Ectodermal cell (in vitro differentiated cells): Measurements from ENCODE around the gene CASP12.

Experiments used
- H3K27ac ChIP-seq: 2 replicates; pipeline ENCODE4 v1.7.0; 2013; ENCODE audit warnings: mild to moderate bottlenecking, low read depth, low read length; ENCODE audit not compliant: insufficient read depth, poor library complexity, severe bottlenecking
- H3K27me3 ChIP-seq: 2 replicates; pipeline ENCODE4 v1.7.0; 2013; ENCODE audit warnings: mild to moderate bottlenecking, low read length; ENCODE audit not compliant: insufficient read depth, control insufficient read depth, poor library complexity, severe bottlenecking
- H3K36me3 ChIP-seq: one replicate; pipeline ENCODE4 v1.7.0; 2013; ENCODE audit warnings: low read length; ENCODE audit not compliant: control insufficient read depth, insufficient read depth
- H3K4me1 ChIP-seq: one replicate; pipeline ENCODE4 v1.7.0; 2013; ENCODE audit warnings: low read length; ENCODE audit not compliant: control insufficient read depth, insufficient read depth
- H3K4me3 ChIP-seq: 2 replicates; pipeline ENCODE4 v1.7.0; 2013; ENCODE audit warnings: low read depth, low read length, control low read depth; ENCODE audit not compliant: insufficient read depth
- H3K9me3 ChIP-seq: 2 replicates; pipeline ENCODE4 v1.7.0; 2013; ENCODE audit warnings: mild to moderate bottlenecking, low read length, moderate library complexity; ENCODE audit not compliant: control insufficient read depth
- WGBS, 2 experiments: methylation state at CpG; one replicate each; pipeline ENCODE4 v1.1.7; 2013; ENCODE audit warnings: missing lambda C conversion rate in 2 of 2; 5-methylcytosine and 5-hydroxymethylcytosine counted together

CASP12 gene

GRCh38 chr11:104918113-104918824, 20.0 kb upstream of the CASP12 start:
- no peaks in the 10 kb centered on the region for H3K27me3 ChIP-seq
- no peak overlapping the region for H3K27ac ChIP-seq
- H3K4me3 ChIP-seq, result no peak overlapping the region
- no peaks in the 10 kb centered on the region for H3K36me3 ChIP-seq
- no peaks in the 10 kb centered on the region for H3K4me1 ChIP-seq
- WGBS, 2 experiments, result 89 to 90% methylated on average over 5 to 6 of the region's 6 CpGs
- no peaks in the 10 kb centered on the region for H3K9me3 ChIP-seq

- H3K4me3 ChIP-seq, result no peak overlapping the region
- H3K27me3 ChIP-seq, result no peaks in the 10 kb centered on the region
- WGBS, 2 experiments, result 92 to 98% methylated on average over 3 of the region's 4 CpGs
- no peaks in the 10 kb centered on the region for H3K9me3 ChIP-seq
- no peak overlapping the region for H3K27ac ChIP-seq
- H3K36me3 ChIP-seq, result no peaks in the 10 kb centered on the region
- H3K4me1 ChIP-seq, result no peaks in the 10 kb centered on the region
Observed at GRCh38 chr11:104917271-104918112, 19.2 kb upstream of the CASP12 start.

- Histone ChIP-seq H3K27me3 (no peaks in the 10 kb centered on the region), H3K4me1 (no peaks in the 10 kb centered on the region), H3K36me3 (no peaks in the 10 kb centered on the region), H3K27ac (no peak overlapping the region), H3K4me3 (no peak overlapping the region), H3K9me3 (no peaks in the 10 kb centered on the region)
Observed at GRCh38 chr11:104916442-104916841, 18.2 kb upstream of the CASP12 start.

GRCh38 chr11:104912102-104912501, 13.8 kb upstream of the CASP12 start:
- Histone ChIP-seq H3K9me3 (no peaks in the 10 kb centered on the region), H3K27me3 (no peaks in the 10 kb centered on the region), H3K4me1 (no peaks in the 10 kb centered on the region), H3K27ac (no peak overlapping the region), H3K36me3 (no peaks in the 10 kb centered on the region), H3K4me3 (no peak overlapping the region)
- 91 to 96% methylated on average over 3 of the region's 3 CpGs for WGBS, 2 experiments

GRCh38 chr11:104908186-104908531, 9.9 kb upstream of the CASP12 start:
- Histone ChIP-seq H3K27ac (no peak overlapping the region), H3K36me3 (no peaks in the 10 kb centered on the region), H3K27me3 (no peaks in the 10 kb centered on the region), H3K9me3 (no peaks in the 10 kb centered on the region), H3K4me1 (no peaks in the 10 kb centered on the region), H3K4me3 (no peak overlapping the region)
- WGBS, 2 experiments, result 87 to 90% methylated on average over 3 of the region's 3 CpGs

GRCh38 chr11:104907521-104908185, 9.4 kb upstream of the CASP12 start:
- H3K36me3 ChIP-seq, result no peaks in the 10 kb centered on the region
- H3K4me3 ChIP-seq, result no peak overlapping the region
- no peaks in the 10 kb centered on the region for H3K27me3 ChIP-seq
- 80 to 81% methylated on average over 6 of the region's 7 CpGs for WGBS, 2 experiments
- no peaks in the 10 kb centered on the region for H3K4me1 ChIP-seq
- no peaks in the 10 kb centered on the region for H3K9me3 ChIP-seq
- no peak overlapping the region for H3K27ac ChIP-seq

GRCh38 chr11:104905271-104905670, 7.0 kb upstream of the CASP12 start:
- Histone ChIP-seq H3K27ac (no peak overlapping the region), H3K36me3 (no peaks in the 10 kb centered on the region), H3K27me3 (no peaks in the 10 kb centered on the region), H3K4me3 (no peak overlapping the region), H3K9me3 (no peaks in the 10 kb centered on the region), H3K4me1 (no peaks in the 10 kb centered on the region)
- WGBS, 2 experiments, result 94 to 98% methylated on average over 3 to 4 of the region's 4 CpGs

- H3K9me3 ChIP-seq, result no peaks in the 10 kb centered on the region
- no peak overlapping the region for H3K4me3 ChIP-seq
- no peaks in the 10 kb centered on the region for H3K36me3 ChIP-seq
- H3K27ac ChIP-seq, result no peak overlapping the region
- no peaks in the 10 kb centered on the region for H3K27me3 ChIP-seq
- H3K4me1 ChIP-seq, result no peaks in the 10 kb centered on the region
Observed at GRCh38 chr11:104899226-104899625, 966 bp upstream of the CASP12 start.

GRCh38 chr11:104898685-104899013, 389 bp upstream of the CASP12 start:
- H3K4me1 ChIP-seq, result no peaks in the 10 kb centered on the region

GRCh38 chr11:104895634-104896033, 2.6 kb downstream of the CASP12 start:
- Histone ChIP-seq H3K4me1 (no peaks in the 10 kb centered on the region), H3K27ac (no peak overlapping the region), H3K4me3 (no peak overlapping the region), H3K36me3 (no peaks in the 10 kb centered on the region), H3K27me3 (no peaks in the 10 kb centered on the region), H3K9me3 (no peaks in the 10 kb centered on the region)
- WGBS, 2 experiments, result 75 to 83% methylated on average over 2 of the region's 2 CpGs

More at GRCh38 chr11:104898685-104899013, 389 bp upstream of the CASP12 start:
- WGBS, 2 experiments, result 100% methylated on average over 1 of the region's 1 CpG; no CpG with 5 or more reads in 1 of the 2 experiments
- no peak overlapping the region for H3K4me3 ChIP-seq
- no peaks in the 10 kb centered on the region for H3K36me3 ChIP-seq
- H3K27me3 ChIP-seq, result no peaks in the 10 kb centered on the region
- H3K27ac ChIP-seq, result no peak overlapping the region
- no peaks in the 10 kb centered on the region for H3K9me3 ChIP-seq
